DND-41 (cell line): ENCODE measurements around the gene PDE4B.

ENCODE experiments used
- ATAC-seq: fragments of 200-7000 bp; cut with Tn5 transposase; 3 replicates; pipeline ENCODE4 v1.9.1; 2021; ENCODE audit warnings: low read depth; ENCODE audit not compliant: insufficient read depth
- DNase-seq: peaks from one replicate; pipeline ENCODE4 v3.0.0-alpha.2; 2020
- H2AFZ ChIP-seq: 2 replicates; pipeline ENCODE4 v1.6.0; 2012; ENCODE audit warnings: low read depth, low read length
- H3K27ac ChIP-seq: 2 replicates; pipeline ENCODE4 v1.5.1; 2012; ENCODE audit warnings: low read length, inconsistent platforms
- H3K27me3 ChIP-seq: fragments of 200-600 bp; sonication (generic); 2 replicates; pipeline ENCODE4 v1.6.0; 2012; ENCODE audit warnings: low read length, mild to moderate bottlenecking, inconsistent platforms; ENCODE audit not compliant: insufficient read depth, poor library complexity
- H3K36me3 ChIP-seq: 2 replicates; pipeline ENCODE4 v1.5.1; 2012; ENCODE audit warnings: low read length, inconsistent platforms; ENCODE audit not compliant: insufficient read depth
- H3K4me1 ChIP-seq: 2 replicates; pipeline ENCODE4 v1.5.1; 2012; ENCODE audit warnings: mild to moderate bottlenecking, low read length; ENCODE audit not compliant: insufficient read depth
- H3K4me2 ChIP-seq: 2 replicates; pipeline ENCODE4 v1.6.0; 2012; ENCODE audit warnings: mild to moderate bottlenecking, moderate library complexity, low read length, inconsistent platforms; ENCODE audit not compliant: insufficient read depth
- H3K4me3 ChIP-seq, 2 experiments: fragments of 200-600 bp in 1 of 2; shearing (Covaris generic) in 1 of 2; 2 replicates each; pipeline ENCODE4 v1.5.1; 2012 to 2016; ENCODE audit warnings: inconsistent platforms in 2 of 2, low read length in 2 of 2, mild to moderate bottlenecking in 2 of 2, low read depth in 1 of 2, moderate library complexity in 1 of 2
- H3K79me2 ChIP-seq: 2 replicates; pipeline ENCODE4 v1.6.0; 2012; ENCODE audit warnings: low read length, inconsistent platforms; ENCODE audit not compliant: insufficient read depth
- H3K9ac ChIP-seq: 2 replicates; pipeline ENCODE4 v1.6.0; 2012; ENCODE audit warnings: low read depth, mild to moderate bottlenecking, inconsistent platforms, low read length, moderate library complexity
- H3K9me3 ChIP-seq: 2 replicates; pipeline ENCODE4 v1.5.1; 2012; ENCODE audit warnings: low read length, moderate library complexity, mild to moderate bottlenecking, inconsistent platforms; ENCODE audit not compliant: insufficient read depth, severe bottlenecking
- H4K20me1 ChIP-seq: 2 replicates; pipeline ENCODE4 v1.6.0; 2012; ENCODE audit warnings: low read length; ENCODE audit not compliant: insufficient read depth
- EZH2 ChIP-seq: IDR thresholded peaks from 3 replicates; pipeline ENCODE4 v1.6.1; 2012; ENCODE audit warnings: borderline replicate concordance, low read depth, mild to moderate bottlenecking, moderate library complexity, low read length, inconsistent platforms; ENCODE audit not compliant: severe bottlenecking
- TF ChIP-seq, protein P1 (sequence below): IDR thresholded peaks from 2 replicates; pipeline ENCODE4 v1.5.1; 2012; ENCODE audit warnings: borderline replicate concordance, low read length, moderate library complexity, mild to moderate bottlenecking; ENCODE audit not compliant: poor library complexity, severe bottlenecking; ENCODE audit errors: extremely low read depth

PDE4B gene

DNA sequence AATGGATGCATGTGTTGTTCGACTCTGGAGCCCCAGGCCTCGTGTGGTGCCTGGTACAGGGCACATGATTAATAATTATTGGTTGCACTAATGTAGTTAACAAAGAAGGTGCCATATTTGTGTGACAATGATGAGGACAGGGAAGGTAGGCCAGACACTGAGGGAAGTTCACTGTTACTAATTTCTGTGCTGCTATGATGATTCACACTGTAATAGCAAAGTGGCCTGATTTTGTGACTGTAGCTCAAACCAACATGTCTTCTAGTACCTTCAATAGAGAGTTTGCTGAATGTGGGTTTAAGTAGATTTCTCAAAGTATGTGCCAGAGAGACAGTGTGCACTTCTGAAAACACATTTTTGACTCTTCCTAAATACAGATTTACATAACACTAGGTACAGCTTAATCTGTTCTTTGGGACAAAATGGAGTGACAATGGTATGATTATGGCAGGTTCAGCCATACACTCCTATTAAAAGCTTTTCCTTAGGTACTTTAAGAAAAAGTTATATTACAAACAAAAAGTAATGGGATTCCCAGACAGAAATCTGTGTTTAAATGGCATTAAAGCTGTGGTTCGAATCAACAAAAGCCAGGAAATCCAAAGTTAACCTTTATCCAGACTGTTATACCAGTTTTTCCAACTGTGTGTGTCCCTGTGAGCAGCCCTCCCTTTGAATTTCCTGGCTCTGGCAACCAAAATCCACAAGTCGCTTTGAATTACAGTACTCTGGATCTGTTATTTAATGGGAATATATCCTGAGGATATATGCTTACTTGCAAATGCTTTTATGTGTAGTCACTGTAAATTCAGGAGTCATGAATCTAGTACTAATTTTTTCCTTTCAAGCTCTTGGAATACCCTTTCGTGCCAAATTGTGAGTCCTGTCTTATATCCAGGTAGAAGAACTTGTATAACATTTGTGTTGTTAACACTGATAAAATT, 464.2 kb downstream of the PDE4B start:
- no peak for ATAC-seq
- peaks cover 5% of the 10 kb centered on the region for H3K27me3 ChIP-seq

DNA sequence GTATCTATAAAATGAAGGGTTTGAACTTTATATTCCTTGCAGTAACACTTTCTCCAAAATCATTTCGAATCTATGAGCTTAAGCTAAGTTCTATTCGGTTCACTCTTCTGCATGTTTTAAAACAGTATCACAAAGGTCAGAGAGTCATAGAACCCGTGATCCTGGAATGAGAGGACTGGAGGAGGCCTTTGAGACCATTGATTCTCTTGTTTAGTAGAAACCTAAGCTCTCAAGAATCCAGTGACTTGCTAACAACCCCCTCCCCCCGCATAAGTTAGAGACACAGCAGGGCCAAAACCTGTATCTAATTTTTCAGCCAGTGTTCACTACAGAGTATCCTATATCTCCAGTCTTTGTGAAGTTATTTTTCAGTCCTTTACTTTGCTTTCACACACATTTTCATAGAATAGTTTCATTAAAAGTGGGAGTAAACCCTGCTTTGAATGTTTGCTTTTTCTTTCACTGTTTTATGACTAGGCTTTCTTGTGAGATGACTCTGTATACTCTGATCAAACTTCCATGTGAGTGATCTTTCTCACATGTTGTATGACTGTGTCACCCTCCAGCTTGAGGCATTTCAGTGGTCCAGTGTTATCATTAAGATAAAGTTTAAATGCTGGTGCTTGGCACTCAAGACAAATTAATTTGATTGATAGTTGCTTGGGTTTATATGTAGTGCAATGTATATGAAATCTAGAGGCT, 465.9 kb downstream of the PDE4B start:
- H3K9me3 ChIP-seq, result no peaks in the 10 kb centered on the region
- H3K4me3 ChIP-seq, result no peak overlapping the region
- no peak overlapping the region for H2AFZ ChIP-seq
- no peak overlapping the region for H3K9ac ChIP-seq
- no peak overlapping the region for H3K27ac ChIP-seq
- H3K36me3 ChIP-seq, result no peaks in the 10 kb centered on the region
- peaks cover 5% of the 10 kb centered on the region for H3K27me3 ChIP-seq
- H4K20me1 ChIP-seq, result no peaks in the 10 kb centered on the region
- TF ChIP-seq, protein P1, sequence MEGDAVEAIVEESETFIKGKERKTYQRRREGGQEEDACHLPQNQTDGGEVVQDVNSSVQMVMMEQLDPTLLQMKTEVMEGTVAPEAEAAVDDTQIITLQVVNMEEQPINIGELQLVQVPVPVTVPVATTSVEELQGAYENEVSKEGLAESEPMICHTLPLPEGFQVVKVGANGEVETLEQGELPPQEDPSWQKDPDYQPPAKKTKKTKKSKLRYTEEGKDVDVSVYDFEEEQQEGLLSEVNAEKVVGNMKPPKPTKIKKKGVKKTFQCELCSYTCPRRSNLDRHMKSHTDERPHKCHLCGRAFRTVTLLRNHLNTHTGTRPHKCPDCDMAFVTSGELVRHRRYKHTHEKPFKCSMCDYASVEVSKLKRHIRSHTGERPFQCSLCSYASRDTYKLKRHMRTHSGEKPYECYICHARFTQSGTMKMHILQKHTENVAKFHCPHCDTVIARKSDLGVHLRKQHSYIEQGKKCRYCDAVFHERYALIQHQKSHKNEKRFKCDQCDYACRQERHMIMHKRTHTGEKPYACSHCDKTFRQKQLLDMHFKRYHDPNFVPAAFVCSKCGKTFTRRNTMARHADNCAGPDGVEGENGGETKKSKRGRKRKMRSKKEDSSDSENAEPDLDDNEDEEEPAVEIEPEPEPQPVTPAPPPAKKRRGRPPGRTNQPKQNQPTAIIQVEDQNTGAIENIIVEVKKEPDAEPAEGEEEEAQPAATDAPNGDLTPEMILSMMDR, result no peak
- no peak for TF ChIP-seq EZH2
- no peaks in the 10 kb centered on the region for H3K4me1 ChIP-seq
- no peaks in the 10 kb centered on the region for H3K79me2 ChIP-seq
- ATAC-seq (no peak), DNase-seq (no peak)
- H3K4me2 ChIP-seq, result no peak overlapping the region

More for the DNA sequence above, 464.2 kb downstream of the PDE4B start:
- no peak overlapping the region for H3K27ac ChIP-seq
- no peak for TF ChIP-seq EZH2
- TF ChIP-seq, protein P1, result no peak
- no peak overlapping the region for H3K4me2 ChIP-seq
- H3K4me3 ChIP-seq, result no peak overlapping the region
- no peaks in the 10 kb centered on the region for H3K4me1 ChIP-seq
- DNase-seq, result no peak
- H3K9ac ChIP-seq, result no peak overlapping the region
- H3K9me3 ChIP-seq, result no peaks in the 10 kb centered on the region
- no peaks in the 10 kb centered on the region for H3K36me3 ChIP-seq
- no peaks in the 10 kb centered on the region for H3K79me2 ChIP-seq
- no peaks in the 10 kb centered on the region for H4K20me1 ChIP-seq
- H2AFZ ChIP-seq, result no peak overlapping the region

DNA sequence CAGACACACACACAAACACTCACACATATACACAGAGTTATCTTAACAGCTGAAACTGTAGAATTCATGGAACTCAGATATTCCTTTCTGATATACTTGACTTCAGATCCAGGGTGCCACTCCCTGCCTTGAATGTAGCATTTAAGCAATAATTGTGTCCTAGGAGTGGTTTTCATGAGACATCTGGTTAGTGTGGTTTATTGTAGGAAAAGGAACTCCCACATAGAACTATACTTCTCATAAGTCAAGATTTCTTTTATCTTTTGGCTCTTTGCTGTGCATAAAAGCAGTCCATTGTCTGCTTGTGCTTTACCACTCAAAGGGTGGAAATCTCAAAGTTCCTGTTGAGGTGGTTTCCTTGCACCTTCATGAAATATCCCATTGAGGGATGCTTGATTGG, 468.7 kb downstream of the PDE4B start:
- ATAC-seq (no peak), DNase-seq (no peak)
- H3K27ac ChIP-seq, result no peak overlapping the region
- H3K9me3 ChIP-seq, result no peaks in the 10 kb centered on the region
- no peak overlapping the region for H3K4me3 ChIP-seq
- no peak for TF ChIP-seq EZH2
- TF ChIP-seq, protein P1, result no peak
- H2AFZ ChIP-seq, result no peak overlapping the region
- no peaks in the 10 kb centered on the region for H4K20me1 ChIP-seq
- no peak overlapping the region for H3K9ac ChIP-seq
- no peak overlapping the region for H3K4me2 ChIP-seq
- peaks cover 5% of the 10 kb centered on the region for H3K27me3 ChIP-seq
- H3K36me3 ChIP-seq, result no peaks in the 10 kb centered on the region
- H3K79me2 ChIP-seq, result no peaks in the 10 kb centered on the region
- no peaks in the 10 kb centered on the region for H3K4me1 ChIP-seq
